Endothelial cell of umbilical vein (primary cell): ENCODE results near the gene CYTH1. TPM values are rescaled to one million over a fixed set of nuclear protein-coding genes. Genes with fewer than 3 reads are reported as not detected.

ENCODE experiments used
- BruUV-seq: library from RNA; stranded (reverse); fragments of 400-500 nt; replicated peaks from 2 replicates; lab custom pipeline; 2021; lab: Mats Ljungman, UMichigan
- CTCF ChIA-PET: fragments of 300-600, 350-600 bp; sonication (Branson Sonifier 250); formaldehyde crosslinking; loops from one replicate; lab custom pipeline; 2021; ENCODE audit warnings: antibody characterized with exemption, inconsistent platforms; lab: Charles Lee
- POLR2A ChIA-PET: fragments of 300-600, 350-600 bp; sonication (Branson Sonifier 250); formaldehyde crosslinking; loops from one replicate; lab custom pipeline; 2021; ENCODE audit warnings: antibody characterized with exemption, inconsistent platforms; lab: Charles Lee
- DNase-seq: peaks from one replicate; pipeline ENCODE4 v3.0.0-alpha.2; 2011; ENCODE audit warnings: low read depth, low spot score
- FAIRE-seq: peaks from 2 replicates; lab custom pipeline; 2011; peaks lifted over from hg19 to GRCh38; lab: Jason Lieb, UNC
- H2AFZ ChIP-seq: 2 replicates; pipeline ENCODE4 v1.6.0; 2012; ENCODE audit warnings: low read depth, low read length, control low read depth, inconsistent platforms
- H3K27ac ChIP-seq: 2 replicates; pipeline ENCODE4 v1.5.1; 2011; ENCODE audit warnings: low read depth, mild to moderate bottlenecking, control low read depth, low read length, moderate library complexity; ENCODE audit not compliant: insufficient read depth
- H3K27me3 ChIP-seq, 2 experiments: 2 replicates each; pipeline versions ENCODE4 v1.6.0 to v1.6.1; 2011; ENCODE audit warnings: low read length in 2 of 2, mixed read lengths in 1 of 2; ENCODE audit not compliant: control insufficient read depth in 2 of 2, insufficient read depth in 2 of 2
- H3K36me3 ChIP-seq, 2 experiments: 2 replicates in 1 of 2; 3 replicates in 1 of 2; pipeline ENCODE4 v1.5.1; 2011; ENCODE audit warnings: low read length in 2 of 2, mild to moderate bottlenecking in 1 of 2, moderate library complexity in 1 of 2; ENCODE audit not compliant: control insufficient read depth in 2 of 2, insufficient read depth in 2 of 2; ENCODE audit errors: extremely low read depth in 1 of 2
- H3K4me1 ChIP-seq: 3 replicates; pipeline ENCODE4 v1.5.1; 2011; ENCODE audit warnings: mild to moderate bottlenecking, low read length; ENCODE audit not compliant: control insufficient read depth, insufficient read depth; ENCODE audit errors: extremely low read depth
- H3K4me2 ChIP-seq: 2 replicates; pipeline ENCODE4 v1.6.1; 2011; ENCODE audit warnings: low read length, control low read depth, mixed read lengths; ENCODE audit not compliant: insufficient read depth
- H3K4me3 ChIP-seq, 3 experiments: fragments of 200-600 bp in 1 of 3; sonication (generic), shearing (Covaris generic) in 1 of 3; replicated peaks in 1 of 3; 2 replicates each; pipeline ENCODE4 v1.5.1; 2011 to 2016; ENCODE audit warnings: control low read depth in 3 of 3, low read length in 3 of 3, mild to moderate bottlenecking in 2 of 3, inconsistent platforms in 1 of 3, low read depth in 1 of 3, moderate library complexity in 1 of 3; ENCODE audit not compliant: insufficient read depth in 1 of 3
- H3K79me2 ChIP-seq: 2 replicates; pipeline ENCODE4 v1.6.0; 2012; ENCODE audit warnings: low read length, inconsistent platforms; ENCODE audit not compliant: control insufficient read depth, insufficient read depth
- H3K9ac ChIP-seq: replicated peaks from 2 replicates; pipeline ENCODE3; 2011; ENCODE audit warnings: low read length, control low read depth; ENCODE audit not compliant: insufficient read depth; ENCODE audit errors: extremely low read depth
- H3K9me1 ChIP-seq: replicated peaks from 3 replicates; pipeline ENCODE4 v1.6.0; 2011; ENCODE audit warnings: mild to moderate bottlenecking, low read length; ENCODE audit not compliant: control insufficient read depth, insufficient read depth; ENCODE audit errors: extremely low read depth
- H3K9me3 ChIP-seq: replicated peaks from 2 replicates; pipeline ENCODE4 v1.5.1; 2012; ENCODE audit warnings: low read length, inconsistent platforms; ENCODE audit not compliant: control insufficient read depth, insufficient read depth
- H4K20me1 ChIP-seq: replicated peaks from 2 replicates; pipeline ENCODE3; 2011; ENCODE audit warnings: mild to moderate bottlenecking, low read length; ENCODE audit not compliant: control insufficient read depth, insufficient read depth; ENCODE audit errors: extremely low read depth
- EZH2 ChIP-seq: IDR thresholded peaks from 2 replicates; pipeline ENCODE4 v1.6.1; 2012; ENCODE audit warnings: borderline replicate concordance, low read depth, mild to moderate bottlenecking, moderate library complexity, low read length, inconsistent platforms; ENCODE audit not compliant: severe bottlenecking
- FOS ChIP-seq: IDR thresholded peaks from 2 replicates; pipeline ENCODE4 v1.6.1; 2011; ENCODE audit warnings: mild to moderate bottlenecking, low read length, moderate library complexity, borderline replicate concordance; ENCODE audit not compliant: insufficient read depth
- GATA2 ChIP-seq: IDR thresholded peaks from 2 replicates; pipeline ENCODE4 v1.7.0; 2011; ENCODE audit warnings: low read depth, mild to moderate bottlenecking, moderate library complexity, mixed read lengths, low read length; ENCODE audit not compliant: insufficient read length, insufficient read depth
- JUN ChIP-seq: IDR thresholded peaks from 2 replicates; pipeline ENCODE4 v1.6.1; 2011; ENCODE audit warnings: borderline replicate concordance, low read depth; ENCODE audit not compliant: insufficient read length, insufficient read depth
- MYC ChIP-seq: IDR thresholded peaks from one replicate; pipeline ENCODE4 v1.6.1; 2011; ENCODE audit warnings: mild to moderate bottlenecking, low read depth, low read length
- dilution Hi-C: fragments of 300-500 bp; cut with MboI; formaldehyde crosslinking; loops from one replicate; pipeline ENCODE4 v1.15.0; 2019; ENCODE audit warnings: low sequenced_read_pairs; ENCODE audit not compliant: extremely low pct_ligation_motif_present
- intact Hi-C: fragments of 100-400 bp; cut with micrococcal nuclease; formaldehyde crosslinking; loops from one replicate; pipeline ENCODE4 v1.10.0; 2022
- polyA plus RNA-seq, 4 experiments: library from polyadenylated mRNA; depleted of rRNA in 3 of 4; stranded (reverse) in 3 of 4; unstranded in 1 of 4; fragments of >200 nt; gene quantifications; 2 replicates each; pipeline versions ENCODE4 v1.2.1 to v1.2.3, GENCODE V29; 2011 to 2012; ENCODE audit warnings: missing spikeins in 1 of 4
- total RNA-seq: library from RNA; stranded (reverse); gene quantifications from 2 replicates; pipeline ENCODE4 v1.2.3, GENCODE V29; 2021
- TF ChIP-seq, protein P1 (sequence below): IDR thresholded peaks from 2 replicates; pipeline ENCODE4 v1.6.1; 2011; ENCODE audit not compliant: insufficient read depth, insufficient read length
- TF ChIP-seq, protein P2 (sequence below), 2 donors: IDR thresholded peaks; 1 replicate in 1 of 2; 2 replicates in 1 of 2; pipeline ENCODE4 v1.5.1; 2011; ENCODE audit warnings: low read length in 2 of 2, mild to moderate bottlenecking in 2 of 2, moderate library complexity in 2 of 2, control low read depth in 1 of 2, inconsistent platforms in 1 of 2, low read depth in 1 of 2; ENCODE audit not compliant: insufficient read depth in 1 of 2; ENCODE audit errors: extremely low read depth in 1 of 2

The CYTH1 gene
- total and polyA plus RNA-seq, 2 donors (not counting 3 experiments of a cell fraction or from before 2014, with no cell fraction given): 35.9 to 49.9 TPM

GRCh38 chr17:78661093-78661770 lies 120.8 kb downstream of the CYTH1 start:
- H3K79me2 ChIP-seq: no peaks in the 10 kb centered on the region
- FAIRE-seq: no peak
- ChIA-PET CTCF (no interaction called here), POLR2A (no interaction called here)
- no peak for TF ChIP-seq GATA2
- H3K4me2 ChIP-seq: no peak overlapping the region
- intact Hi-C loops: no loop called here
- peaks cover 17% of the 10 kb centered on the region for H3K4me1 ChIP-seq
- no peak overlapping the region for H3K9ac ChIP-seq
- no peaks in the 10 kb centered on the region for H4K20me1 ChIP-seq
- peaks cover 0 to 11% of the 10 kb centered on the region in 2 experiments for H3K27me3 ChIP-seq
- no peak overlapping the region for H2AFZ ChIP-seq
- no TSS peak for BruUV-seq
- H3K9me1 ChIP-seq: no peaks in the 10 kb centered on the region
- no peaks in the 10 kb centered on the region for H3K36me3 ChIP-seq
- dilution Hi-C loops: no loop called here
- H3K27ac ChIP-seq: no peak overlapping the region
- no peak overlapping the region for H3K4me3 ChIP-seq
- no peak for DNase-seq
- H3K9me3 ChIP-seq: no peaks in the 10 kb centered on the region

GRCh38 chr17:78659546-78659945 lies 122.5 kb downstream of the CYTH1 start:
- H3K4me1 ChIP-seq: peaks cover 2% of the 10 kb centered on the region
- H3K9me3 ChIP-seq: no peaks in the 10 kb centered on the region
- H3K36me3 ChIP-seq: no peaks in the 10 kb centered on the region
- no peaks in the 10 kb centered on the region for H3K9me1 ChIP-seq
- no peaks in the 10 kb centered on the region for H4K20me1 ChIP-seq
- no peak overlapping the region for H3K9ac ChIP-seq
- dilution Hi-C loops: no loop called here
- CTCF ChIA-PET: no interaction called here
- no peak overlapping the region for H3K4me3 ChIP-seq
- H3K27me3 ChIP-seq: peaks cover 0 to 11% of the 10 kb centered on the region in 2 experiments
- no peak overlapping the region for H3K27ac ChIP-seq
- no TSS peak for BruUV-seq
- intact Hi-C loops: no loop called here
- no peak overlapping the region for H2AFZ ChIP-seq
- FAIRE-seq: no peak
- TF ChIP-seq EZH2 (no peak), JUN (no peak), GATA2 (no peak), MYC (no peak), FOS (no peak)
- TF ChIP-seq, protein P1, sequence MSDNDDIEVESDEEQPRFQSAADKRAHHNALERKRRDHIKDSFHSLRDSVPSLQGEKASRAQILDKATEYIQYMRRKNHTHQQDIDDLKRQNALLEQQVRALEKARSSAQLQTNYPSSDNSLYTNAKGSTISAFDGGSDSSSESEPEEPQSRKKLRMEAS: no peak
- TF ChIP-seq, protein P2, sequence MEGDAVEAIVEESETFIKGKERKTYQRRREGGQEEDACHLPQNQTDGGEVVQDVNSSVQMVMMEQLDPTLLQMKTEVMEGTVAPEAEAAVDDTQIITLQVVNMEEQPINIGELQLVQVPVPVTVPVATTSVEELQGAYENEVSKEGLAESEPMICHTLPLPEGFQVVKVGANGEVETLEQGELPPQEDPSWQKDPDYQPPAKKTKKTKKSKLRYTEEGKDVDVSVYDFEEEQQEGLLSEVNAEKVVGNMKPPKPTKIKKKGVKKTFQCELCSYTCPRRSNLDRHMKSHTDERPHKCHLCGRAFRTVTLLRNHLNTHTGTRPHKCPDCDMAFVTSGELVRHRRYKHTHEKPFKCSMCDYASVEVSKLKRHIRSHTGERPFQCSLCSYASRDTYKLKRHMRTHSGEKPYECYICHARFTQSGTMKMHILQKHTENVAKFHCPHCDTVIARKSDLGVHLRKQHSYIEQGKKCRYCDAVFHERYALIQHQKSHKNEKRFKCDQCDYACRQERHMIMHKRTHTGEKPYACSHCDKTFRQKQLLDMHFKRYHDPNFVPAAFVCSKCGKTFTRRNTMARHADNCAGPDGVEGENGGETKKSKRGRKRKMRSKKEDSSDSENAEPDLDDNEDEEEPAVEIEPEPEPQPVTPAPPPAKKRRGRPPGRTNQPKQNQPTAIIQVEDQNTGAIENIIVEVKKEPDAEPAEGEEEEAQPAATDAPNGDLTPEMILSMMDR (IDR thresholded peaks at IDR 0.05; ENCODE audit: extremely low read depth in 1 of 2, insufficient read depth in 1 of 2, low read depth in 1 of 2, low read length in 2 of 2): no peak
- no peak overlapping the region for H3K4me2 ChIP-seq
- DNase-seq: no peak
- POLR2A ChIA-PET: interaction anchor here (0.6 kb wide), 1 partner anchor 1218 kb away, joined by 5 read pairs; no protein-coding TSS in a partner anchor
- no peaks in the 10 kb centered on the region for H3K79me2 ChIP-seq
